Activated CD8-positive, alpha-beta T cell treated with anti-CD3 and anti-CD28 coated beads for 36 hours (primary cell): ENCODE data around the gene MAGI2. TPM values are rescaled to one million over a fixed set of nuclear protein-coding genes. Genes with fewer than 3 reads are reported as not detected.

ENCODE experiments used
- ATAC-seq: fragments of 200-7000 bp; cut with Tn5 transposase; one replicate; pipeline ENCODE4 v1.10.0; 2021; ENCODE audit warnings: mild to moderate bottlenecking, moderate library complexity
- CTCF ChIA-PET: fragments of 350-600 bp; sonication (Branson Sonifier 250); formaldehyde crosslinking; loops from one replicate; lab custom pipeline; 2021; ENCODE audit warnings: antibody characterized with exemption; lab: Charles Lee
- POLR2A ChIA-PET: fragments of 350-600 bp; sonication (Branson Sonifier 250); formaldehyde crosslinking; loops from one replicate; lab custom pipeline; 2021; ENCODE audit warnings: antibody characterized with exemption; lab: Charles Lee
- DNase-seq: peaks from one replicate; pipeline ENCODE4 v3.0.0-alpha.2; 2020
- H3K27ac Mint-ChIP-seq: one replicate; pipeline ENCODE4 v1.8.0; 2021; ENCODE audit warnings: mild to moderate bottlenecking, mixed read lengths
- H3K27me3 Mint-ChIP-seq: one replicate; pipeline ENCODE4 v1.8.0; 2021; ENCODE audit warnings: mixed read lengths
- H3K36me3 Mint-ChIP-seq: one replicate; pipeline ENCODE4 v1.8.0; 2021; ENCODE audit warnings: low read depth, mixed read lengths
- H3K4me1 Mint-ChIP-seq: one replicate; pipeline ENCODE4 v1.8.0; 2021; ENCODE audit warnings: low read depth, mixed read lengths
- H3K4me3 Mint-ChIP-seq: one replicate; pipeline ENCODE4 v1.8.0; 2021; ENCODE audit warnings: mild to moderate bottlenecking, moderate library complexity, mixed read lengths
- H3K9me3 Mint-ChIP-seq: one replicate; pipeline ENCODE4 v1.8.0; 2021; ENCODE audit warnings: mixed read lengths
- intact Hi-C: fragments of 100-400 bp; cut with micrococcal nuclease; formaldehyde crosslinking; loops from one replicate; pipeline ENCODE4 v1.10.0; 2022
- total RNA-seq, 2 experiments: library from RNA; stranded (reverse); gene quantifications; one replicate each; pipeline ENCODE4 v1.2.3, GENCODE V29; 2021
- TF ChIP-seq, protein P1 (sequence below): fragments of 200-600 bp; IDR thresholded peaks from one replicate; pipeline ENCODE4 v1.8.0; 2022; ENCODE audit warnings: antibody characterized with exemption, mild to moderate bottlenecking

The MAGI2 gene
- total RNA-seq, 2 experiments from 2014 or later, result 0.04 to 0.09 TPM

DNA sequence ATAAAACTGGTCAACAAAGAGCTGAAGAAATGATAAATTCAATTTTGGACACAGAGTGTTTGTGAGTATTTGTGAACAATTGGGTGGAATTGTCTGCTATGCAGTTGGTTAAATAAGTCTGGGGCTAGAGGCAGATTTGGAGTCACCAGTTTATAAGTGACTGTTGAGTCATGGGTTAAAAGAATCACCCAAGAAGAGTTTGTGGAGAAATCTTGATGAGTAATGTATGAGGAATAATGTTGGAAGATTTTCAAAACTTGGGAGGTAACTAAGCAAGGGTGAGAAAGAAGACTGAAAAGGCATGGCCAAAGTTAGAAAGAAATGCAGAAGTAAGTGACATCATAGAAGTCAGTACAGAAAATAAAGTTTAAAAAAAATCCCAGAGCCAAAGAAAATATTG, 750.7 kb downstream of the MAGI2 start:
- intact Hi-C loops, result no loop called here
- POLR2A ChIA-PET, result no interaction called here
- Mint-ChIP-seq H3K27me3 (no peaks in the 10 kb centered on the region), H3K27ac (no peak overlapping the region), H3K36me3 (no peaks in the 10 kb centered on the region), H3K4me1 (no peaks in the 10 kb centered on the region), H3K9me3 (peaks cover 6% of the 10 kb centered on the region), H3K4me3 (no peak overlapping the region)
- TF ChIP-seq, protein P1, sequence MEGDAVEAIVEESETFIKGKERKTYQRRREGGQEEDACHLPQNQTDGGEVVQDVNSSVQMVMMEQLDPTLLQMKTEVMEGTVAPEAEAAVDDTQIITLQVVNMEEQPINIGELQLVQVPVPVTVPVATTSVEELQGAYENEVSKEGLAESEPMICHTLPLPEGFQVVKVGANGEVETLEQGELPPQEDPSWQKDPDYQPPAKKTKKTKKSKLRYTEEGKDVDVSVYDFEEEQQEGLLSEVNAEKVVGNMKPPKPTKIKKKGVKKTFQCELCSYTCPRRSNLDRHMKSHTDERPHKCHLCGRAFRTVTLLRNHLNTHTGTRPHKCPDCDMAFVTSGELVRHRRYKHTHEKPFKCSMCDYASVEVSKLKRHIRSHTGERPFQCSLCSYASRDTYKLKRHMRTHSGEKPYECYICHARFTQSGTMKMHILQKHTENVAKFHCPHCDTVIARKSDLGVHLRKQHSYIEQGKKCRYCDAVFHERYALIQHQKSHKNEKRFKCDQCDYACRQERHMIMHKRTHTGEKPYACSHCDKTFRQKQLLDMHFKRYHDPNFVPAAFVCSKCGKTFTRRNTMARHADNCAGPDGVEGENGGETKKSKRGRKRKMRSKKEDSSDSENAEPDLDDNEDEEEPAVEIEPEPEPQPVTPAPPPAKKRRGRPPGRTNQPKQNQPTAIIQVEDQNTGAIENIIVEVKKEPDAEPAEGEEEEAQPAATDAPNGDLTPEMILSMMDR, result no peak
- DNase-seq (no peak), ATAC-seq (no peak)
- CTCF ChIA-PET, result no interaction called here

DNA sequence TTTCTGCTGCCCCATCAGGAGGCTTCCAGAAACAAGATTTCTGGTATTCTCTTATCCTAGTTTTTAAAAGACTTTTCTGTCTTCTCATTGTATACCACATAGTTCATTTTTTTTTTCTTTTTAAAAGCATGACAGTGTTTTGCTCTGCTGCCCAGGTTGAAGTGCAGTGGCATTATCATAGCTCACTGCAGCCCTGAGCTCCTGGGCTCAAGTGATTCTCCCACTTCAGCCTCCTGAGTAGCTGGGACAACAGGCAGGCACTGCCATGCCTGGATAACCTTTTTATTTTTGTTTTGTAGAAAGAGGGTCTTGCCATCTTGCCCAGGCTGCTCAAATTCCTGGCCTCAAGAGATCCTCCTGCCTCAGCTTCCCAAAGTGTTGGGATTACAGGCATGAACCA, 757.6 kb downstream of the MAGI2 start:
- Mint-ChIP-seq H3K9me3 (peaks cover 3% of the 10 kb centered on the region), H3K27me3 (no peaks in the 10 kb centered on the region), H3K36me3 (no peaks in the 10 kb centered on the region), H3K4me3 (no peak overlapping the region), H3K27ac (no peak overlapping the region), H3K4me1 (no peaks in the 10 kb centered on the region)
- DNase-seq (no peak), ATAC-seq (no peak)
- ChIA-PET POLR2A (no interaction called here), CTCF (no interaction called here)
- intact Hi-C loops, result no loop called here
- TF ChIP-seq, protein P1, result no peak

DNA sequence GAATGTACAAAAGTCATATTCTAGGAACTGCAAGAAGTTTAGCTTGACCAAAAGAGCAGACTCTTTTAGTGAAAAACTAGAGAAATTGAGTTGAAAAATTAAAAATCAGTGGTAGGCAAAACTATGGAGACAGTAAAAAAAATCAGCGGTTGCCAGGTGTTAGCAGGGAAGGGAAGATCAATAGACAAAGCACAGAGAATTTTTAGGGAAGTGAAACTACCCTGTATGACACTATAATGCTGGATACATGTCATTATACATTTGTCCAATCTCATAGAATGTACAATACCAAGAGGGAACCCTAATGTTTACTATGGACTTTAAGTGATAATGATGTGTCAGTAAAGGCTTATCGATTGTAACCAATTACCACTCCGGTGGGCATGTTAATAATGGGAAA, 761.9 kb downstream of the MAGI2 start:
- CTCF ChIA-PET, result no interaction called here
- H3K4me1 Mint-ChIP-seq, result no peaks in the 10 kb centered on the region
- no peaks in the 10 kb centered on the region for H3K9me3 Mint-ChIP-seq
- intact Hi-C loops, result no loop called here
- ATAC-seq (no peak), DNase-seq (no peak)
- H3K27ac Mint-ChIP-seq, result no peak overlapping the region
- no peaks in the 10 kb centered on the region for H3K36me3 Mint-ChIP-seq
- TF ChIP-seq, protein P1, result no peak
- POLR2A ChIA-PET, result no interaction called here
- H3K27me3 Mint-ChIP-seq, result no peaks in the 10 kb centered on the region
- no peak overlapping the region for H3K4me3 Mint-ChIP-seq

DNA sequence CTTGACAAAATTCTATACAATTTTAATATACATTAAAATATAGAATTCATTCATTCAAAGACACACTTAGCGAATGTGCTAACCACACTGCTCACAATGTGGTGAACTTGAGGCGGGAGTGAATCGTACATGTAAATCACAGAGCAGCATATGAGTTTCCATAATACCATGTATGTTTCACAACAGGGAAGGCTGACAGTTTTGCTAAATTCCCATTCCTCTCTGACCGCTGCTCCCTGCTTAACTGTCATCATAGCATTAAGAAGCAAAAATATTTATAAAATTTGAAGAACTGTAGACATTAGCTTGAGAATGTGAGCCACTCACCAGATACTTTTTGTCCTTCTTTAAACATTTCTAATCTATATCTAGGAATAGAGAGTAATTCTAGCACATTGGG, 763.3 kb downstream of the MAGI2 start:
- Mint-ChIP-seq H3K36me3 (no peaks in the 10 kb centered on the region), H3K4me1 (no peaks in the 10 kb centered on the region), H3K27ac (no peak overlapping the region), H3K4me3 (no peak overlapping the region), H3K9me3 (no peaks in the 10 kb centered on the region), H3K27me3 (no peaks in the 10 kb centered on the region)
- TF ChIP-seq, protein P1, result no peak
- CTCF ChIA-PET, result no interaction called here
- DNase-seq (no peak), ATAC-seq (no peak)
- intact Hi-C loops, result no loop called here
- POLR2A ChIA-PET, result no interaction called here

DNA sequence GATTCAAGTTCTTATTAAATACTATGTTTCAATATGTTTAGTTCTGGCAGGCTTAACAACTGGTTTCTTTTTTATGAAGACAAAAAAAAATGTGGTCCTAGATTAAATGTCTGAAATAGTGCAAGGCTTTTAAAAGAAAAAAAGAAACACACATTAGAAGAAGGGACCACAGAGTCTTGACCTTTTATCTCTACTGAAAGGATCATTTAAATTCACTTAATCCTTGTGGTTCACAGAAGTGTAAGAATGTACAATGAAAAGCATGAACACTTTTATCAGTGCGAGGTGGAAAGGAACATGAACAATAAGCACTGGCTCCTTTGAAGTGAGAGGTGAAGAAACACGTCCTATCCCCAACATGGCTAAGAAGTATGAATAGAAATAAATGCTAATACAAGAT, 765.1 kb downstream of the MAGI2 start:
- ATAC-seq (no peak), DNase-seq (no peak)
- H3K9me3 Mint-ChIP-seq, result no peaks in the 10 kb centered on the region
- no peaks in the 10 kb centered on the region for H3K4me1 Mint-ChIP-seq
- no peak overlapping the region for H3K27ac Mint-ChIP-seq
- TF ChIP-seq, protein P1, result no peak
- H3K36me3 Mint-ChIP-seq, result no peaks in the 10 kb centered on the region
- H3K4me3 Mint-ChIP-seq, result no peak overlapping the region
- intact Hi-C loops, result no loop called here
- ChIA-PET POLR2A (no interaction called here), CTCF (no interaction called here)
- no peaks in the 10 kb centered on the region for H3K27me3 Mint-ChIP-seq
